Measurements from ENCODE around the gene KAT8. TPM values are rescaled to one million over a fixed set of nuclear protein-coding genes. Genes with fewer than 3 reads are reported as not detected.
"Not testable (repeated sequence)": the region's sequence is repeated elsewhere in the genome, so short reads cannot be mapped to it uniquely, and the experiment has no call there.

KAT8 gene
- total RNA-seq, 1 donor from 2014 or later: 30.3 TPM

GRCh38 chr16:31083556-31083955, 33.9 kb upstream of the KAT8 start:
- DNase-seq (ENCODE audit: low read depth in 2 of 2): no peak

- no peak for DNase-seq (ENCODE audit: low read depth in 2 of 2)
These were observed 33.5 kb upstream of the KAT8 start for GRCh38 chr16:31083981-31084380.

- DNase-seq (ENCODE audit: low read depth in 2 of 2): no peak
These were observed 32.7 kb upstream of the KAT8 start for GRCh38 chr16:31084584-31085302.

GRCh38 chr16:31085411-31085810, 32.1 kb upstream of the KAT8 start:
- no peak for DNase-seq (ENCODE audit: low read depth in 2 of 2)

GRCh38 chr16:31085873-31086628, 31.4 kb upstream of the KAT8 start:
- no peak for DNase-seq (ENCODE audit: low read depth in 2 of 2)

GRCh38 chr16:31086629-31086906, 30.9 kb upstream of the KAT8 start:
- DNase-seq (ENCODE audit: low read depth in 2 of 2): no peak

GRCh38 chr16:31087481-31087880, 30.0 kb upstream of the KAT8 start:
- DNase-seq (ENCODE audit: low read depth in 2 of 2): no peak

- no peak for DNase-seq (ENCODE audit: low read depth in 2 of 2)
These were observed 29.5 kb upstream of the KAT8 start for GRCh38 chr16:31087971-31088370.

GRCh38 chr16:31088459-31089183, 28.8 kb upstream of the KAT8 start, which contains the start of gene PRSS53:
Gene PRSS53 (minus strand): TSS chr16:31088943. CDS start chr16:31088809, 134 bp downstream.
- no peak for DNase-seq (ENCODE audit: low read depth in 2 of 2)

GRCh38 chr16:31089199-31089598, 28.3 kb upstream of the KAT8 start:
- DNase-seq (ENCODE audit: low read depth in 2 of 2): no peak

GRCh38 chr16:31090540-31090939, 26.9 kb upstream of the KAT8 start:
- no peak for DNase-seq (ENCODE audit: low read depth in 2 of 2)

- no peak for DNase-seq (ENCODE audit: low read depth in 2 of 2)
These were observed 25.1 kb upstream of the KAT8 start for GRCh38 chr16:31092330-31092729.

- peak in 1 of 2 donors; percentile 18 for DNase-seq (ENCODE audit: low read depth in 2 of 2)
These were observed 24.2 kb upstream of the KAT8 start for GRCh38 chr16:31093132-31093703.

GRCh38 chr16:31094088-31094423, 23.4 kb upstream of the KAT8 start:
- DNase-seq (ENCODE audit: low read depth in 2 of 2): peak in 1 of 2 donors; percentile 14

- DNase-seq (ENCODE audit: low read depth in 2 of 2): peak; percentile 92 to 97
These were observed 22.9 kb upstream of the KAT8 start, which contains the start of gene VKORC1 for GRCh38 chr16:31094424-31095120. Gene VKORC1 (minus strand): TSS chr16:31094797. CDS start chr16:31094729, 68 bp downstream.

GRCh38 chr16:31099860-31100638, 17.4 kb upstream of the KAT8 start:
- peak in 1 of 2 donors; percentile 36 for DNase-seq (ENCODE audit: low read depth in 2 of 2)

- not testable (repeated sequence) for DNase-seq (ENCODE audit: low read depth in 2 of 2)
These were observed 16.4 kb upstream of the KAT8 start for GRCh38 chr16:31100876-31101641.

GRCh38 chr16:31105677-31106213, 11.7 kb upstream of the KAT8 start:
- DNase-seq (ENCODE audit: low read depth in 2 of 2): peak; percentile 18 to 50
